GM06990 (cell line): Measurements from ENCODE around the gene DGKE.

Source experiments
- DNase-seq: peaks from one replicate; pipeline ENCODE4 v3.0.0-alpha.2; 2011; ENCODE audit not compliant: insufficient read length; ENCODE audit errors: extremely low read depth
- H3K27me3 ChIP-seq: replicated peaks from 2 replicates; pipeline ENCODE4 v1.6.0; 2011; ENCODE audit warnings: low read length; ENCODE audit not compliant: control insufficient read depth, insufficient read depth
- H3K36me3 ChIP-seq: 2 replicates; pipeline ENCODE4 v1.5.1; 2011; ENCODE audit warnings: low read length; ENCODE audit not compliant: control insufficient read depth, insufficient read depth
- H3K4me3 ChIP-seq: replicated peaks from 2 replicates; pipeline ENCODE4 v1.5.1; 2011; ENCODE audit warnings: low read depth, mild to moderate bottlenecking, control low read depth, low read length
- TF ChIP-seq, protein P1 (sequence below): IDR thresholded peaks from 2 replicates; pipeline ENCODE4 v1.5.1; 2011; ENCODE audit warnings: low read length, control low read depth, mild to moderate bottlenecking, inconsistent platforms; ENCODE audit not compliant: insufficient read depth, poor library complexity, severe bottlenecking

The DGKE gene

DNA sequence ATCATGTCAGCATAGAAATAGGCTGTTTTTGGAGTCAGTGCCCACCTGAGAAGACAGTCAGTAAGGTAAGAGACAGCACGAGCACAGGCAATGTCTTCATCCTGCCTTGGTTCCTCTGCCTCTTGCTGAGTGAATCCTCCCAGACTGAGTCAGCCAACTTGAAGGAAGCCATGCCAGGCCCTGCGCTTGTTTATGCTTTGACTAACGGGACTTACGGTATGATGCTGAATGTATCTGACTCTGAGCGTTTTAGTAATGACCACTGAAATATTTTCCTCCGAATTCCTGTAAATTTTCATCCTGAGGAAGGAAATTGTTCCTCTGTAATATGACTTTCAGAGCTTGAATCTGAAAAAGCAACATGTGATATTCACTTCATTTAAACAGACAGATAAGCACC lies 18.2 kb upstream of the DGKE start:
- H3K27me3 ChIP-seq: no peaks in the 10 kb centered on the region
- H3K36me3 ChIP-seq: no peaks in the 10 kb centered on the region
- no peak overlapping the region for H3K4me3 ChIP-seq
- DNase-seq: no peak
- TF ChIP-seq, protein P1, sequence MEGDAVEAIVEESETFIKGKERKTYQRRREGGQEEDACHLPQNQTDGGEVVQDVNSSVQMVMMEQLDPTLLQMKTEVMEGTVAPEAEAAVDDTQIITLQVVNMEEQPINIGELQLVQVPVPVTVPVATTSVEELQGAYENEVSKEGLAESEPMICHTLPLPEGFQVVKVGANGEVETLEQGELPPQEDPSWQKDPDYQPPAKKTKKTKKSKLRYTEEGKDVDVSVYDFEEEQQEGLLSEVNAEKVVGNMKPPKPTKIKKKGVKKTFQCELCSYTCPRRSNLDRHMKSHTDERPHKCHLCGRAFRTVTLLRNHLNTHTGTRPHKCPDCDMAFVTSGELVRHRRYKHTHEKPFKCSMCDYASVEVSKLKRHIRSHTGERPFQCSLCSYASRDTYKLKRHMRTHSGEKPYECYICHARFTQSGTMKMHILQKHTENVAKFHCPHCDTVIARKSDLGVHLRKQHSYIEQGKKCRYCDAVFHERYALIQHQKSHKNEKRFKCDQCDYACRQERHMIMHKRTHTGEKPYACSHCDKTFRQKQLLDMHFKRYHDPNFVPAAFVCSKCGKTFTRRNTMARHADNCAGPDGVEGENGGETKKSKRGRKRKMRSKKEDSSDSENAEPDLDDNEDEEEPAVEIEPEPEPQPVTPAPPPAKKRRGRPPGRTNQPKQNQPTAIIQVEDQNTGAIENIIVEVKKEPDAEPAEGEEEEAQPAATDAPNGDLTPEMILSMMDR: no peak

DNA sequence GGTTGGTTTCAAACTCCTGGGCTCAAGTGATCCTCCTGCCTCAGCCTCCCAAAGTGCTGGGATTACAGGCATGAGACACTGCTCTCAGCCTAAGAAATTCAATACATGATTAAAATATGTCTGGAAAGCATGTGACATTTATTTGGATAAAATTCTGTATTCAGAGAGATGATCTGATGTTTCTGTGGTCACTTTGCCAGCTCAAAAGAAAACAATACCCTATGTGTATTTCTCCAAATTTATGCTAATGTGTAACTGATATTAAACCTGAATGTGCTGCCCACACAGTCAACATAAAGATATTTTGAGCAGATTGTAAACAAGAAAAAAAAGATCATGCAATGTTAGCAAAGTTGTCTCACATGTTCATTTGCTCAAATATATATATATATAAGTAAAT lies 16.9 kb upstream of the DGKE start:
- DNase-seq: no peak
- no peaks in the 10 kb centered on the region for H3K36me3 ChIP-seq
- TF ChIP-seq, protein P1: no peak

DNA sequence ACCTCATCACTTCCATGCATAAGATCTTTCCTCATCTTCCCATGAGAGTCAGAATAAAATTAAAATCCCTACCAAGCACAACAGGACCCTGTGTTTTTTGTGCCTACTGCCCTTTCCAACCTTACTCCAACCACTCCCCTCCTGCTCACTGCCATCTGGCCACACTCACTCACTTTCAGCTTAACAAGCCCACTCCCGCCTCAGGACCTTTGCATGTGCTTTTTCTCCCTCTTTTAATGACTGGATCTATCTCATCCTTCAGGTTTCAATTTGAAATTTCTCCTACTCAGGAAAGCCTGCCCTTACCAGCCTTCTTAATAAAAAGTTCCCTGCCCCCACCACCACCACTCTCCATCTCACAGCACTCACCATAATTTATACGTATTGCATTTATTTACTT lies 14.9 kb upstream of the DGKE start:
- Histone ChIP-seq H3K27me3 (no peaks in the 10 kb centered on the region), H3K36me3 (no peaks in the 10 kb centered on the region), H3K4me3 (no peak overlapping the region)
- TF ChIP-seq, protein P1: no peak
- DNase-seq: no peak

More for the DNA sequence above, 16.9 kb upstream of the DGKE start:
- Histone ChIP-seq H3K27me3 (no peaks in the 10 kb centered on the region), H3K4me3 (no peak overlapping the region)

DNA sequence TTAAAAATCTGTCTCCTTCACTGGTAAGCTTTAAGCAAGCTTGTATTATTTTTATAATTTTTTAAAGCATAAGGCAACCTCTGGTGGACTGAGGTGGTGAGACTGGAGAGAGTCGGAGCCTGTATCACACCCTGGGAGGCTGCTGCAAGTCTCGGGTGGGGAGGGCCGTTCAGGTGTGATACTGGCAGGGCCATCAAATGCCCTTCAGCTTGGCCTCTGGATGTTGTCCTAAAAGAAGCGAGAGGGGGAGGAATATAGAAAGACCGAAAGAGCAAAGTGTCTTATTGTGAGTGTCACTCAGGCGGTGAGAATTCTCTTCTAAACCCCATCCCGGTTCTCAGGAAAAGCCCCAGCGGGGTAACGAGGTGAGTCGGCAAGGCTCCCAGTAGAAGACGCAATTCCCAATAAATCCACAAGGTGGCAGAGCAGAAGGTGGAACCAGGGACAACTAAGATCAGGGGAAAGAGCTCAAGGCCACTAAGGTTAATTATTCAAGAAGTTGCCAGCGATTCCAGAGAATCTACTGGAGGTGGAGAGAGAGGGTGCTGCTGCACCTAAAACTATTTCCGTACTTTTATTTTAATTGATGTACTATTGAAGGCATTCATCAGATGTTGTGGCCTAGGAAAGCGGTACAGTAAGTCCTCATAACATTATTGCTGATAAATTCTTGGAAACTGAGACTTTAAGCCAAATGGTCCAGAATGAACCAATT lies 14.4 kb upstream of the DGKE start:
- Histone ChIP-seq H3K36me3 (no peaks in the 10 kb centered on the region), H3K27me3 (no peaks in the 10 kb centered on the region), H3K4me3 (no peak overlapping the region)
- DNase-seq: no peak
- TF ChIP-seq, protein P1: peak; percentile 73

DNA sequence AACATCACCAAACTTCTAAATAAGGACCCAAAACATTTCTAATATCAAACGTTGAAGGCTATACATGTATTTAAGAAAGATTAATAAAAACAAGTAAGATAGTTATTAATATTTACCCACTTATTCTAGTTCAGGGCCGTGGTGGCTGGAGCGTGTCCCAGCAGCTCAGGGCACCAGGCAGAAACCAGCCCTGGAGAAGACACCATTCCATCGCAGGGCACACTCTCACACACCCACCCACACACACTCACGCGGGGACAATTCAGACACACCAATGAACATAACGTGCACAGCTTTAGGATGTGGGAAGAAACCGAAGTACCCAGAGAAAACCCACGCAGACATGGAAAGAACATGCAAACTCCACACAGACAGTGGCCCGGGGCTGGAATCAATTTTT lies 13.7 kb upstream of the DGKE start:
- TF ChIP-seq, protein P1: no peak
- H3K27me3 ChIP-seq: no peaks in the 10 kb centered on the region
- no peak overlapping the region for H3K4me3 ChIP-seq
- H3K36me3 ChIP-seq: no peaks in the 10 kb centered on the region
- no peak for DNase-seq

DNA sequence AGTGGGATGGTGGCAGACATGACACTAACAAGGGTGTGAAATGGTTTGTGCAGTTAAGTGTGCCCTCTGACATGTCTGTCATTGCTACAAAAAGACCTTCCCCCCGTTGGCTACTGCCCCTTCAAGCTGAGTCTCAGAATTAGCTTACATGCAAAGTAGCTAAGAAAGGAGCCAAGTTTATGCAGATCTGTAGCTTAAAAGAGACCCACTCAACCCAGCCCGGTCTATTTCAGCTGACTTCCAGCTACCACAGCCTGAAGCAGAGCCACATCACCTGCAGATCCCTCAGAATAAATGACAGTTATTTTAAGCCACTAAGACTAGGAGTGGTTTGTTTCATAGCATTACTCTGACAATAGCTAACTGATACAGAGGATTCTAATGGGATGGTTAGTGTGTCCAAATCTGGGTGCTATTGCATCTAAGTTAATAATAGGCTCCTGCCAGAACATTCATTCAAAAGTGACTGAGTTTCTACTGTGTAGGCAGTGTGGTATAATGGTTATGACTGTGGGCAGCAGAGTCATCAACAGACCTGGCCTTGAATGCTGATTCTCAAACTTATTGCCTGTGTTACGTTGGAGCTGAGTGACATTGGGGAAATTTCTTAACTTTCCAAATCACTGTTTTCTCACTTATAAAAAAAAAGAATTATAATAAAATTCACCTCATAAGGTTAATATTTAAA lies 12.0 kb upstream of the DGKE start:
- Histone ChIP-seq H3K27me3 (no peaks in the 10 kb centered on the region), H3K4me3 (no peak overlapping the region), H3K36me3 (no peaks in the 10 kb centered on the region)
- TF ChIP-seq, protein P1: no peak
- no peak for DNase-seq
